ENCODE measurements around the gene SCFD2.

GRCh38 chr4:52949336-52949735, 416.5 kb downstream of the SCFD2 start:
- TF ChIP-seq CTCF (IDR thresholded peaks at IDR 0.05) (no peak), REST (IDR thresholded peaks at IDR 0.05; ENCODE audit: low read depth, low read length) (no peak), RFX5 (IDR thresholded peaks at IDR 0.05; ENCODE audit: low read length) (no peak), TAF1 (IDR thresholded peaks at IDR 0.05; ENCODE audit: borderline replicate concordance, low read depth, low read length) (no peak)
